K562 (cell line): Measurements from ENCODE around the gene MRRF. TPM values are rescaled to one million over a fixed set of nuclear protein-coding genes. Genes with fewer than 3 reads are reported as not detected.

Experiments
- ATAC-seq: fragments of 200-7000 bp; cut with Tn5 transposase; 3 replicates; pipeline ENCODE4 v1.9.1; 2020; ENCODE audit warnings: moderate library complexity
- BruUV-seq: library from RNA; stranded (reverse); fragments of 400-500 nt; replicated peaks from 2 replicates; lab custom pipeline; 2021; lab: Mats Ljungman, UMichigan
- CTCF ChIA-PET: fragments of 300-600 bp; formaldehyde crosslinking; extraction: SDS; loops from one replicate; lab custom pipeline; 2021; ENCODE audit warnings: low intra/inter-chr PET ratio; lab: Yijun Ruan, JAX
- POLR2A ChIA-PET: fragments of 300-600, 350-650 bp; sonication (Branson Sonifier 250); formaldehyde crosslinking; extraction: SDS; loops from one replicate; lab custom pipeline; 2021; ENCODE audit warnings: antibody characterized with exemption, inconsistent platforms; lab: Yijun Ruan, JAX
- DNase-seq, 4 experiments: peaks; one replicate each; pipeline versions ENCODE4 v3.0.0 to v3.0.0-alpha.2; 2011 to 2018; ENCODE audit warnings: low spot score in 3 of 4, mixed read lengths in 3 of 4; ENCODE audit errors: extremely low read depth in 1 of 4
- FAIRE-seq: peaks from 2 replicates; lab custom pipeline; 2011; peaks lifted over from hg19 to GRCh38; lab: Jason Lieb, UNC
- H2AFZ ChIP-seq: 2 replicates; pipeline ENCODE4 v1.6.0; 2011; ENCODE audit warnings: low read depth, low read length, control low read depth, inconsistent platforms
- H3K27ac ChIP-seq: fragments of 200-600 bp; 3 replicates; pipeline ENCODE4 v1.8.0; 2011; ENCODE audit warnings: low read depth, mild to moderate bottlenecking, control low read depth, inconsistent platforms, low read length, moderate library complexity, mixed read lengths; ENCODE audit errors: extremely low read depth
- H3K27me3 ChIP-seq, 2 experiments: fragments of 300-600 bp in 1 of 2; 2 replicates in 1 of 2; 3 replicates in 1 of 2; pipeline versions ENCODE4 v1.6.0 to v1.8.0; 2011; ENCODE audit warnings: inconsistent platforms in 2 of 2, low read length in 2 of 2, mild to moderate bottlenecking in 1 of 2, mixed read lengths in 1 of 2, moderate library complexity in 1 of 2; ENCODE audit not compliant: control insufficient read depth in 2 of 2, insufficient read depth in 2 of 2
- H3K36me3 ChIP-seq: fragments of 300-600 bp; 3 replicates; pipeline ENCODE4 v1.8.0; 2011; ENCODE audit warnings: mild to moderate bottlenecking, low read length, inconsistent platforms; ENCODE audit not compliant: control insufficient read depth, insufficient read depth
- H3K4me1 ChIP-seq, 2 experiments: fragments of 200-600 bp in 1 of 2; replicated peaks in 1 of 2; 2 replicates in 1 of 2; 3 replicates in 1 of 2; pipeline versions ENCODE4 v1.5.1 to v1.8.0; 2011; ENCODE audit warnings: inconsistent platforms in 2 of 2, low read length in 2 of 2, mild to moderate bottlenecking in 1 of 2, mixed read lengths in 1 of 2, moderate library complexity in 1 of 2; ENCODE audit not compliant: control insufficient read depth in 2 of 2, insufficient read depth in 2 of 2
- H3K4me2 ChIP-seq: 2 replicates; pipeline ENCODE4 v1.6.1; 2011; ENCODE audit warnings: low read length, control low read depth, inconsistent platforms, mixed read lengths; ENCODE audit not compliant: insufficient read depth
- H3K4me3 ChIP-seq: fragments of 200-600 bp; sonication (generic), shearing (Covaris generic); 2 replicates; pipeline ENCODE4 v1.5.1; 2016; ENCODE audit warnings: control low read depth, inconsistent platforms
- H3K79me2 ChIP-seq: fragments of 200-600 bp; 3 replicates; pipeline ENCODE4 v1.8.0; 2011; ENCODE audit warnings: low read length, inconsistent platforms; ENCODE audit not compliant: control insufficient read depth, insufficient read depth
- H3K9ac ChIP-seq, 2 experiments: 2 replicates each; pipeline versions ENCODE4 v1.6.0 to v1.6.1; 2011; ENCODE audit warnings: low read depth in 2 of 2, low read length in 2 of 2, control low read depth in 1 of 2, inconsistent platforms in 1 of 2, mild to moderate bottlenecking in 1 of 2, mixed read lengths in 1 of 2; ENCODE audit not compliant: insufficient read depth in 1 of 2
- H3K9me1 ChIP-seq: one replicate; pipeline ENCODE4 v1.6.0; 2011; ENCODE audit warnings: inconsistent platforms, mild to moderate bottlenecking, low read length, moderate library complexity; ENCODE audit not compliant: control insufficient read depth, insufficient read depth
- H3K9me3 ChIP-seq: replicated peaks from 2 replicates; pipeline ENCODE4 v1.5.1; 2011; ENCODE audit warnings: low read depth, low read length, inconsistent platforms; ENCODE audit not compliant: control insufficient read depth, insufficient read depth
- H4K20me1 ChIP-seq: replicated peaks from 2 replicates; pipeline ENCODE4 v1.6.1; 2011; ENCODE audit warnings: low read length, inconsistent platforms, mixed read lengths; ENCODE audit not compliant: control insufficient read depth, insufficient read depth
- CHD1 ChIP-seq: fragments of 200-600 bp; sonication (generic); IDR thresholded peaks from one replicate; pipeline ENCODE4 v1.6.1; 2012; ENCODE audit warnings: mild to moderate bottlenecking, moderate library complexity, low read length, inconsistent platforms
- CTBP1 ChIP-seq: fragments of 450-650 bp; IDR thresholded peaks from 2 replicates; pipeline ENCODE4 v1.6.1; 2016; ENCODE audit warnings: borderline replicate concordance
- FUS ChIP-seq: fragments of 200-400 bp; formaldehyde crosslinking; optimal IDR thresholded peaks from 2 replicates; pipeline ENCODE3; 2017; ENCODE audit warnings: low read depth, low read length
- GABPB2 ChIP-seq: fragments of 250-450 bp; sonication (Bioruptor Pico); conservative IDR thresholded peaks from 2 replicates; pipeline ENCODE4 v1.5.1; 2021; ENCODE audit warnings: mild to moderate bottlenecking
- KDM2B ChIP-seq: fragments of 250-450 bp; sonication (Bioruptor Pico); IDR thresholded peaks from 2 replicates; pipeline ENCODE4 v1.8.0; 2021; ENCODE audit warnings: mild to moderate bottlenecking, moderate library complexity
- NCOA6 ChIP-seq: fragments of 450-650 bp; IDR thresholded peaks from 2 replicates; pipeline ENCODE4 v1.6.1; 2017; ENCODE audit warnings: mild to moderate bottlenecking
- PRMT5 ChIP-seq: sonication (generic); formaldehyde crosslinking; IDR thresholded peaks from 2 replicates; pipeline ENCODE4 v1.5.0; 2020; ENCODE audit warnings: missing genetic modification reagents
- SAP30 ChIP-seq: fragments of 200-600 bp; sonication (generic); IDR thresholded peaks from 2 replicates; pipeline ENCODE4 v1.6.1; 2012; ENCODE audit warnings: borderline replicate concordance, low read depth, mild to moderate bottlenecking, moderate library complexity, low read length, control low read depth, inconsistent platforms; ENCODE audit not compliant: insufficient read depth, poor library complexity, severe bottlenecking
- ZFP91 ChIP-seq: sonication (generic); formaldehyde crosslinking; IDR thresholded peaks from 2 replicates; pipeline ENCODE4 v1.8.0; 2022; ENCODE audit warnings: mild to moderate bottlenecking, missing genetic modification reagents
- ZNF217 ChIP-seq: sonication (generic); formaldehyde crosslinking; IDR thresholded peaks from 2 replicates; pipeline ENCODE4 v1.8.0; 2022; ENCODE audit warnings: mild to moderate bottlenecking, missing genetic modification reagents
- ZNF316 ChIP-seq: fragments of 450-650 bp; IDR thresholded peaks from 2 replicates; pipeline ENCODE4 v1.6.1; 2016
- ZNF583 ChIP-seq: fragments of 250-450 bp; sonication (Bioruptor Pico); IDR thresholded peaks from 2 replicates; pipeline ENCODE4 v1.4.0; 2020
- ZNF764 ChIP-seq: fragments of 250-450 bp; sonication (Bioruptor Pico); IDR thresholded peaks from 2 replicates; pipeline ENCODE4 v1.4.0; 2020; ENCODE audit warnings: low read depth, mild to moderate bottlenecking, moderate library complexity
- WGBS: fragments of 100-300 bp; shearing (Covaris generic); methylation state at CpG from one replicate; pipeline ENCODE4 v1.1.6; 2016; ENCODE audit warnings: low coverage, mixed read lengths; ENCODE audit not compliant: insufficient coverage; ENCODE audit errors: missing lambda C conversion rate; 5-methylcytosine and 5-hydroxymethylcytosine counted together
- in situ Hi-C: fragments of 300-500 bp; cut with MboI; formaldehyde crosslinking; loops from 4 replicates; pipeline ENCODE4 v1.15.0; 2018; ENCODE audit warnings: inconsistent platforms, mixed read lengths
- intact Hi-C: fragments of 100-400 bp; cut with micrococcal nuclease; formaldehyde crosslinking; loops from 2 replicates; pipeline ENCODE4 v1.14.2; 2022
- polyA plus RNA-seq, 8 experiments: library from polyadenylated mRNA; depleted of rRNA in 4 of 8; stranded (reverse) in 5 of 8; unstranded in 3 of 8; fragments of >200 nt; fragmentation: Nextera tagmentation in 2 of 8; fragmentation: Illumina TruSeq in 1 of 8; extraction: Ambion mirVana in 2 of 8; extraction: Trizol in 1 of 8; gene quantifications; 2 replicates each; pipeline versions ENCODE4 v1.2.1 to v1.2.3, GENCODE V29; 2011 to 2014; ENCODE audit warnings: inconsistent platforms in 1 of 8, missing spikeins in 1 of 8
- total RNA-seq, 7 experiments: library from RNA; depleted of rRNA in 6 of 7; stranded (reverse); fragments of >200 nt in 6 of 7; fragmentation: Illumina TruSeq in 2 of 7; extraction: Trizol in 2 of 7; gene quantifications; 2 replicates each; pipeline versions ENCODE4 v1.2.1 to v1.2.3, GENCODE V29; 2011 to 2021; ENCODE audit warnings: low replicate concordance in 1 of 7

MRRF gene
- total and polyA plus RNA-seq, 9 of the 15 experiments (the other 6 are each of a cell fraction or from before 2014, with no cell fraction given), result 55.0 to 105 (median 81.2) TPM

DNA sequence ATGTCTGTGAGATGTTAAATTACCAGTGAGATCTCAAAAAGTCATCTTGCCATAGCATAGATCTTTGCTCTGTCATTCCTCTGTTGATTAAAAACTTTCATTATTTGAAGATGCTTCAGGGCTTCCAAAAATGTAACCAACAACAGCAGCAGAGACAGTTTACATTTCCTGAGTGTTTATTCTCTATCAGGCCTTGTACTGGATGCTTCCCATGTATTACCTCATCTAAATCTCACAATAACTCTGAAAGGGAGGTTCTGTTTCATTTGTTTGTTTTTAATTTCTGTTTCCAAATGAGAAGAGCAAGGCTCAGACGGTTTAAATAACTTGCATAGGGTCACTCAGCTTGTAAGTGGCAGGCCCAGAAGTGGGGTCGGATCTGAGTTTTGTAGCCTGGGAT is 45.2 kb downstream of the MRRF start:
- H3K4me3 ChIP-seq, result no peak overlapping the region
- FAIRE-seq, result no peak
- no peak overlapping the region for H3K4me2 ChIP-seq
- in situ Hi-C loops, result no loop called here
- H3K9me3 ChIP-seq, result no peaks in the 10 kb centered on the region
- no peak for TF ChIP-seq ZFP91 (CRISPR knock-in tag)
- TF ChIP-seq ZNF316, result no peak
- no peak for TF ChIP-seq CTBP1
- no peak for TF ChIP-seq CHD1
- TF ChIP-seq SAP30, result no peak
- TF ChIP-seq NCOA6, result no peak
- no peak for TF ChIP-seq ZNF217 (CRISPR knock-in tag)
- no peak for TF ChIP-seq ZNF583
- TF ChIP-seq FUS, result no peak
- no peak for TF ChIP-seq KDM2B (CRISPR knock-in tag)
- no peak for TF ChIP-seq ZNF764 (CRISPR knock-in tag)
- TF ChIP-seq PRMT5 (CRISPR knock-in tag), result no peak
- no peak for TF ChIP-seq GABPB2 (CRISPR knock-in tag)
- H3K4me1 ChIP-seq, result no peaks in the 10 kb centered on the region
- DNase-seq, result no peak
- H4K20me1 ChIP-seq, result 0 out of 2 replicates have a peak, but pooled peaks cover 5% of the 10 kb centered on the region
- H3K27ac ChIP-seq, result no peak overlapping the region
- no peaks in the 10 kb centered on the region for H3K27me3 ChIP-seq
- ChIA-PET CTCF (no interaction called here), POLR2A (no interaction called here)
- peaks cover 93% of the 10 kb centered on the region for H3K36me3 ChIP-seq
- no peak overlapping the region for H3K9ac ChIP-seq
- no peak for ATAC-seq
- H3K9me1 ChIP-seq, result no peaks in the 10 kb centered on the region
- BruUV-seq, result no TSS peak
- H3K79me2 ChIP-seq, result 0 out of 3 replicates have a peak, but pooled peaks cover 3% of the 10 kb centered on the region
- 85% methylated on average over 2 of the region's 2 CpGs for WGBS
- intact Hi-C loops, result no loop called here
- H2AFZ ChIP-seq, result no peak overlapping the region
